ENCODE results near the gene PPEF1. TPM values are rescaled to one million over a fixed set of nuclear protein-coding genes. Genes with fewer than 3 reads are reported as not detected.

The PPEF1 gene
- total RNA-seq, 1 donor from 2014 or later, result not detected

DNA sequence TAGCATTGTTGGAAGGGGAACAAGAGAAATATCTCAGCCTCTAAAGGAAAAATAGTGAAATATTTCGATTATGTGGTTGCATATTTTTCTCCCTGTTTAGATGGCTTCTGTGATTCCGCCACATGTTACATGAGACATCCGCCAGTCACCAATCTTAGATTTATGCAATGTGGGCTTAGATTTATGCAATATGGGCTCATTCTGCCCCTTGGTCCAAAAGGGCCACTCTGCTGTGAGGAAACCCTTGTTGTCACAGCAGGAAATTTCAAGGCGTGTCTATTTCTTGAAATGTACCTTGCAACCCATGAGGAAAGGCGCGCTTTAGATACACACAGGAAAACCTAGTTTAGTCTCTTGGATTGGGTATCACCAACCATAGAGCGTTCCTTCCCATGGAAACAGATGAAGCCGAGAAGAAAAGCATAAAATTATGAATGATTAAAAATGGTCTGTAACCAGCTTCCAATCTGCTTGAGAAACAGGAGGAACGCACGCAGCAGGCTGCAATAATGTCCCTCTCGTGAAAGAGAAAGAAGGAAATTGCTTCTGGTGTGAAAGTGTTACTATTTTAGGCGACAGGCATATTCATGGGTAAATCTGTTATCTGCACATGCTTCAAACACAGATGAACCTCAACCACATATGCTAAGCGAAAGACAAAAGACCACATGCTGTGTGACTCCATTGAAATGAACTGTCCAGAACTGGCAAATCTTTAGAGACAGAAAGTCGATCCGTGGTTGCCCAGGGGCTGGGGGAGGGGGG lies 39.2 kb upstream of the PPEF1 start:
- DNase-seq (ENCODE audit: low read depth) (no peak), FAIRE-seq (no peak)
- TF ChIP-seq, protein P1, sequence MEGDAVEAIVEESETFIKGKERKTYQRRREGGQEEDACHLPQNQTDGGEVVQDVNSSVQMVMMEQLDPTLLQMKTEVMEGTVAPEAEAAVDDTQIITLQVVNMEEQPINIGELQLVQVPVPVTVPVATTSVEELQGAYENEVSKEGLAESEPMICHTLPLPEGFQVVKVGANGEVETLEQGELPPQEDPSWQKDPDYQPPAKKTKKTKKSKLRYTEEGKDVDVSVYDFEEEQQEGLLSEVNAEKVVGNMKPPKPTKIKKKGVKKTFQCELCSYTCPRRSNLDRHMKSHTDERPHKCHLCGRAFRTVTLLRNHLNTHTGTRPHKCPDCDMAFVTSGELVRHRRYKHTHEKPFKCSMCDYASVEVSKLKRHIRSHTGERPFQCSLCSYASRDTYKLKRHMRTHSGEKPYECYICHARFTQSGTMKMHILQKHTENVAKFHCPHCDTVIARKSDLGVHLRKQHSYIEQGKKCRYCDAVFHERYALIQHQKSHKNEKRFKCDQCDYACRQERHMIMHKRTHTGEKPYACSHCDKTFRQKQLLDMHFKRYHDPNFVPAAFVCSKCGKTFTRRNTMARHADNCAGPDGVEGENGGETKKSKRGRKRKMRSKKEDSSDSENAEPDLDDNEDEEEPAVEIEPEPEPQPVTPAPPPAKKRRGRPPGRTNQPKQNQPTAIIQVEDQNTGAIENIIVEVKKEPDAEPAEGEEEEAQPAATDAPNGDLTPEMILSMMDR (IDR thresholded peaks at IDR 0.05; ENCODE audit: insufficient read depth, low read length, severe bottlenecking), result no peak
- Histone ChIP-seq H3K27me3 (ENCODE audit: control insufficient read depth, insufficient read depth, low read length) (no peaks in the 10 kb centered on the region), H3K36me3 (ENCODE audit: control insufficient read depth, insufficient read depth, low read length) (no peaks in the 10 kb centered on the region), H3K4me3 (ENCODE audit: low read depth, low read length) (no peak overlapping the region)

DNA sequence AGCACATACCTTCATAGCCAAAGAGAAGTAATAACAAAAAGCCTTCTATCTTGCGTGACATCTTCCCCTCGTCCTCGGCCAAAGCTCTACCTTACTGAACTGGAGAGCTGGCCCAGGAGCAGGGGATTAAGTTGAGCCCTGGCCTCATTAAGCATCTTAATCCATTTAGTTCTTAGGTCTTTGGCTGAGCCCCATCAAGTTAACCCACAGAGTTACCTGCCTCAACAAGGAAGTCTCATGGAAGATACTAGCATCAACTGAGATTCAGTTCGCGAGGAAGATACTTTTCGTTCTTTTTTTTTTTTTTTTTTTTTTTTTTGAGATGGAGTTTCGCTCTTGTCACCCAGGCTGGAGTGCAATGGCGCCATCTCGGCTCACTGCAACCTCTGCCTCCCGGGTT lies 35.4 kb upstream of the PPEF1 start, which contains the start of gene RS1:
Gene RS1, minus strand, starts transcription at position 101 of the 400 bp plus-strand sequence. Its CDS starts 40 bp downstream, at position 61.
- Histone ChIP-seq H3K27me3 (ENCODE audit: control insufficient read depth, insufficient read depth, low read length) (no peaks in the 10 kb centered on the region), H3K36me3 (ENCODE audit: control insufficient read depth, insufficient read depth, low read length) (no peaks in the 10 kb centered on the region), H3K4me3 (ENCODE audit: low read depth, low read length) (no peak within 1 kb of the TSS)
- TF ChIP-seq, protein P1 (IDR thresholded peaks at IDR 0.05; ENCODE audit: insufficient read depth, low read length, severe bottlenecking), result no peak
- FAIRE-seq (no peak), DNase-seq (ENCODE audit: low read depth) (no peak)

DNA sequence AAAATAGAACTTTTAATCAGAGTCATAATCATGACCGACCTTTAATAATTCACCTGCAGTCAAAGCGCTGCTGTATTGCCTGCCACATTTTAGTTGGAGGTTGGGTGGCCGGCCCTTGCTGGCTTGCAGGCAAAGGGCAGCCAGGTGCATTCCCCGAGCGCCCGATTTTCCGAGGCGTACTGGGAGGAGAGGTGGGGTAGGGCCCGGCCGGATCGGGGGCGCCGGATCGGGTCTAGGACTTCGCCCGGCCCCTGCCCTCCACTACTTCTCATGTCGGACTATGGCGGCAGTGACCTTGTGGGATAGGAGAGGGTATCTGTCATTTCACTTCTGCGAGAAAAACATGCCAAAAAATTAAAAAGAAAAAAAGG lies 33.0 kb upstream of the PPEF1 start:
- Histone ChIP-seq H3K36me3 (ENCODE audit: control insufficient read depth, insufficient read depth, low read length) (no peaks in the 10 kb centered on the region), H3K27me3 (ENCODE audit: control insufficient read depth, insufficient read depth, low read length) (no peaks in the 10 kb centered on the region), H3K4me3 (ENCODE audit: low read depth, low read length) (peak overlapping the region; percentile 44)
- TF ChIP-seq, protein P1 (IDR thresholded peaks at IDR 0.05; ENCODE audit: insufficient read depth, low read length, severe bottlenecking), result no peak
- DNase-seq (ENCODE audit: low read depth) (no peak), FAIRE-seq (no peak)

DNA sequence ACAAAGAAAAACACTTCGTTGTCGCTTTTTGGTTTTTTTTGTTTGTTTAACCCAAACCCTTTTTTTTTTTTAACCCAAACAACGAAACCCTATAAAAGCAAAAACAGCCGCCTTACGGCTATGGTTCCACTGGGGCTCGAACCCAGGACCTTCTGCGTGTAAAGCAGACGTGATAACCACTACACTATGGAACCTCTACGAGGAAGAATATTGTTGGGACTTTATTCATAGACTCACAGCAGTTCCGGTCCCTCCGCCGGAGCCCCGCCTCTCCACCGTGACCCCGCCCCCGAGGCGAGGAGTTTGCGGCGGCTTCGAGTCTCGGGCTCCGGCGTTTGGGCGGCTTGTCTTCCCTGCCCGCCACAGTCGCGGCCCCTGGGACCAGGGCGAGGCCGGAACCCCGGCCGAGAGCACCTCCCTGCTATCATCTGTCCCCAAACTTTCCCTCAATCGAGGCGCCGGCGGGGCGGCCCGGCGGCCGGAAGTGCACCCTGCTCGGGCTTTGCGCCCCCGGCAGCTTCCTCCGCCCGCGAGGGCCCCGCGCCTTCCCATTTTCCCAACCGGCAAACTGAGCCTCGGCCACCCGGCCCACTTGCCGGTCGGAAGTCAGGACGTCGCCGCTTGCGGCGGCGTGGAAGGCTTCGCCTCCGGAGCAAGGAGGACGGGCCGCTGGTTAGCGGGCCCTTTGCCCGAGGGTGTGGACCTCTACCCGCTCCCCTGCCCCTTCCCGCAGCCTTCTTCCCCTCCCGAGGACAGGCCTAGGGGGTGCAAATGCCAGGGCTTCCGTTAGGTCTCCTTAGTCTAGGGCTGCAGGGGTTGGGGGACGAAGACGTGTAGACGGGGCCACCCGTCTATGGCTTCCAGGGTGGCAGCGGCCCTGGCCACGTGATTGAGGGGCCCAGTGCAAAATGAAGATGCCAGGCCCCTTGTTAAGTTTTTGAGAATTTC lies 32.4 kb upstream of the PPEF1 start:
- peak; percentile 46 for DNase-seq (ENCODE audit: low read depth)
- no peak for FAIRE-seq
- Histone ChIP-seq H3K27me3 (ENCODE audit: control insufficient read depth, insufficient read depth, low read length) (no peaks in the 10 kb centered on the region), H3K36me3 (ENCODE audit: control insufficient read depth, insufficient read depth, low read length) (no peaks in the 10 kb centered on the region), H3K4me3 (ENCODE audit: low read depth, low read length) (peak overlapping the region; percentile 51)
- TF ChIP-seq, protein P1 (IDR thresholded peaks at IDR 0.05; ENCODE audit: insufficient read depth, low read length, severe bottlenecking), result no peak

DNA sequence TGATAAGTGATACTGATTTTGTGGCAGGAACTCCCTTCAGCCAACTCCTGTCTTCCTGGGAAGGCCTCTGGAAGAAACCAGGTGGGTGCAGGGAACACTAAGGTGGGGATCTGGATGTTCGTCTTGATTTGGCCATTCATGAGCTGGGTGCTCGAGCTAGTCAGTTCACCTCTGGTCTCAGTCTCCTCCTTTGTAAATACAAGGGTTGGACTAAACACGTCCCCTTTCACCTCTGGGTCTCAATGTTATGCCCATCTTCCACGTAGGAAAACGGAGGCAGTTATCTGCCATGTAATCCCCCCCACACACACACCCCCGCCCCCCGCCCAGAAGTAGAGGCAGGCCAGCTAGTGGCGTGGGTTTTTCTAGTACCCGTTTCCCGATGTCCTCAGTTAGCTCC lies 31.4 kb upstream of the PPEF1 start:
- TF ChIP-seq, protein P1 (IDR thresholded peaks at IDR 0.05; ENCODE audit: insufficient read depth, low read length, severe bottlenecking), result no peak

More for the DNA sequence above, 31.4 kb upstream of the PPEF1 start:
- FAIRE-seq (no peak), DNase-seq (ENCODE audit: low read depth) (no peak)
- H3K4me3 ChIP-seq (ENCODE audit: low read depth, low read length), result no peak overlapping the region
- H3K27me3 ChIP-seq (ENCODE audit: control insufficient read depth, insufficient read depth, low read length), result no peaks in the 10 kb centered on the region
- H3K36me3 ChIP-seq (ENCODE audit: control insufficient read depth, insufficient read depth, low read length), result no peaks in the 10 kb centered on the region
